H1 (cell line): ENCODE data around the gene FRMD4B. TPM values are rescaled to one million over a fixed set of nuclear protein-coding genes. Genes with fewer than 3 reads are reported as not detected.

Source experiments
- CTCF ChIA-PET: fragments of 300-600 bp; sonication (Branson Sonifier 250); formaldehyde crosslinking; loops from one replicate; lab custom pipeline; 2021; ENCODE audit not compliant: partially characterized antibody; lab: Charles Lee
- POLR2A ChIA-PET: fragments of 300-600 bp; sonication (Branson Sonifier 250); formaldehyde crosslinking; loops from one replicate; lab custom pipeline; 2021; ENCODE audit warnings: inconsistent platforms; ENCODE audit not compliant: partially characterized antibody; lab: Charles Lee
- DNase-seq, 2 experiments: peaks; one replicate each; pipeline versions ENCODE4 v3.0.0 to v3.0.0-alpha.2; 2010 to 2022; ENCODE audit warnings: low spot score in 2 of 2, low read depth in 1 of 2, mixed read lengths in 1 of 2
- FAIRE-seq: peaks from 2 replicates; lab custom pipeline; 2011; peaks lifted over from hg19 to GRCh38; lab: Jason Lieb, UNC
- H2AFZ ChIP-seq: 2 replicates; pipeline ENCODE4 v1.8.1; 2012; ENCODE audit warnings: low read length, inconsistent platforms
- H2AK5ac ChIP-seq: 2 replicates; pipeline ENCODE4 v1.6.1; 2013; ENCODE audit warnings: low read depth, low read length
- H2BK120ac ChIP-seq: replicated peaks from 2 replicates; pipeline ENCODE3; 2013; ENCODE audit warnings: low read depth, low read length, inconsistent platforms
- H2BK12ac ChIP-seq: 2 replicates; pipeline ENCODE4 v1.6.1; 2013; ENCODE audit warnings: low read depth, low read length
- H2BK15ac ChIP-seq: 2 replicates; pipeline ENCODE4 v1.6.1; 2013; ENCODE audit warnings: low read length
- H2BK20ac ChIP-seq: 2 replicates; pipeline ENCODE4 v1.6.1; 2013; ENCODE audit warnings: low read length
- H2BK5ac ChIP-seq: 2 replicates; pipeline ENCODE4 v1.6.1; 2013; ENCODE audit warnings: low read depth, low read length
- H3K14ac ChIP-seq: 2 replicates; pipeline ENCODE4 v1.6.1; 2013; ENCODE audit warnings: inconsistent platforms; ENCODE audit not compliant: insufficient read length
- H3K18ac ChIP-seq: 2 replicates; pipeline ENCODE4 v1.6.1; 2013; ENCODE audit warnings: low read length; ENCODE audit errors: extremely low read depth
- H3K23ac ChIP-seq: 2 replicates; pipeline ENCODE4 v1.6.1; 2013; ENCODE audit warnings: inconsistent platforms; ENCODE audit not compliant: insufficient read length
- H3K23me2 ChIP-seq: 2 replicates; pipeline ENCODE4 v1.6.1; 2013; ENCODE audit warnings: low read depth, low read length
- H3K27ac ChIP-seq: 2 replicates; pipeline ENCODE4 v1.6.1; 2011; ENCODE audit warnings: low read depth, low read length, inconsistent platforms
- H3K27me3 ChIP-seq, 4 experiments: replicated peaks in 1 of 4; 1 replicate in 1 of 4; 2 replicates in 3 of 4; pipeline versions ENCODE4 v1.6.1 to v1.8.1; 2011 to 2013; ENCODE audit warnings: low read length in 3 of 4, mild to moderate bottlenecking in 3 of 4, inconsistent platforms in 2 of 4, mixed read lengths in 2 of 4, moderate library complexity in 1 of 4; ENCODE audit not compliant: control insufficient read depth in 3 of 4, insufficient read depth in 3 of 4; ENCODE audit errors: extremely low read depth in 1 of 4
- H3K36me3 ChIP-seq, 4 experiments: 2 replicates each; pipeline versions ENCODE4 v1.6.1 to v1.8.1; 2011 to 2013; ENCODE audit warnings: mild to moderate bottlenecking in 4 of 4, low read length in 3 of 4, moderate library complexity in 2 of 4, control low read depth in 1 of 4, inconsistent platforms in 1 of 4; ENCODE audit not compliant: insufficient read depth in 4 of 4, control insufficient read depth in 2 of 4
- H3K4ac ChIP-seq: replicated peaks from 2 replicates; pipeline ENCODE3; 2013; ENCODE audit warnings: low read length, low read depth, mixed read lengths, inconsistent platforms; ENCODE audit not compliant: insufficient read length
- H3K4me1 ChIP-seq, 4 experiments: replicated peaks in 1 of 4; 1 replicate in 1 of 4; 2 replicates in 3 of 4; pipeline versions ENCODE4 v1.6.1 to v1.8.1; 2011 to 2013; ENCODE audit warnings: low read length in 3 of 4, inconsistent platforms in 2 of 4, mixed read lengths in 1 of 4; ENCODE audit not compliant: insufficient read depth in 4 of 4, control insufficient read depth in 3 of 4
- H3K4me2 ChIP-seq, 2 experiments: 2 replicates each; pipeline versions ENCODE4 v1.6.1 to v1.8.1; 2011 to 2013; ENCODE audit warnings: low read depth in 2 of 2, low read length in 2 of 2, control low read depth in 1 of 2, inconsistent platforms in 1 of 2, mild to moderate bottlenecking in 1 of 2; ENCODE audit not compliant: insufficient read depth in 1 of 2
- H3K4me3 ChIP-seq, 4 experiments: fragments of 200-600, 300-600 bp in 1 of 4; sonication (generic), shearing (Covaris generic), sonication (Bioruptor Twin) in 1 of 4; 2 replicates each; pipeline versions ENCODE4 v1.5.1 to v1.8.1; 2011 to 2016; ENCODE audit warnings: low read length in 4 of 4, low read depth in 3 of 4, control low read depth in 2 of 4, inconsistent platforms in 2 of 4, mild to moderate bottlenecking in 2 of 4, mixed read lengths in 1 of 4, moderate library complexity in 1 of 4; ENCODE audit not compliant: insufficient read depth in 2 of 4; ENCODE audit errors: extremely low read depth in 1 of 4
- H3K56ac ChIP-seq: replicated peaks from 2 replicates; pipeline ENCODE3; 2013; ENCODE audit warnings: low read depth, mild to moderate bottlenecking, mixed read lengths, low read length, inconsistent platforms; ENCODE audit not compliant: insufficient read length
- H3K79me1 ChIP-seq: 2 replicates; pipeline ENCODE4 v1.6.1; 2013; ENCODE audit warnings: low read depth, low read length, control low read depth
- H3K79me2 ChIP-seq, 2 experiments: 2 replicates each; pipeline versions ENCODE4 v1.6.1 to v1.8.1; 2012 to 2013; ENCODE audit warnings: low read length in 2 of 2, mild to moderate bottlenecking in 2 of 2, inconsistent platforms in 1 of 2; ENCODE audit not compliant: insufficient read depth in 2 of 2, control insufficient read depth in 1 of 2
- H3K9ac ChIP-seq, 4 experiments: replicated peaks in 1 of 4; 1 replicate in 1 of 4; 2 replicates in 3 of 4; pipeline versions ENCODE4 v1.6.1 to v1.8.1; 2011 to 2013; ENCODE audit warnings: low read depth in 3 of 4, low read length in 3 of 4, control low read depth in 2 of 4, mild to moderate bottlenecking in 2 of 4, moderate library complexity in 2 of 4, inconsistent platforms in 1 of 4; ENCODE audit errors: extremely low read depth in 1 of 4
- H3K9me3 ChIP-seq, 2 experiments: 2 replicates each; pipeline versions ENCODE4 v1.6.1 to v1.8.1; 2012 to 2013; ENCODE audit warnings: mild to moderate bottlenecking in 2 of 2, moderate library complexity in 2 of 2, control low read depth in 1 of 2, inconsistent platforms in 1 of 2, low read depth in 1 of 2, low read length in 1 of 2, mixed read lengths in 1 of 2; ENCODE audit not compliant: insufficient read depth in 2 of 2
- H4K20me1 ChIP-seq, 2 experiments: replicated peaks in 1 of 2; 2 replicates each; pipeline versions ENCODE3 to v1.8.1; 2011 to 2013; ENCODE audit warnings: inconsistent platforms in 2 of 2, low read length in 2 of 2, mild to moderate bottlenecking in 1 of 2; ENCODE audit not compliant: insufficient read depth in 2 of 2, control insufficient read depth in 1 of 2
- H4K5ac ChIP-seq: 2 replicates; pipeline ENCODE4 v1.6.1; 2013; ENCODE audit warnings: low read length, low read depth, mixed read lengths, inconsistent platforms; ENCODE audit not compliant: insufficient read length
- H4K8ac ChIP-seq: 2 replicates; pipeline ENCODE4 v1.8.0; 2013; ENCODE audit warnings: mild to moderate bottlenecking, moderate library complexity, low read length, inconsistent platforms; ENCODE audit not compliant: insufficient read depth; ENCODE audit errors: extremely low read depth
- H4K91ac ChIP-seq: replicated peaks from 2 replicates; pipeline ENCODE3; 2013; ENCODE audit warnings: low read length, mixed read lengths, inconsistent platforms; ENCODE audit not compliant: insufficient read length
- HDAC2 ChIP-seq, 2 experiments: fragments of 300-600 bp in 1 of 2; sonication (generic) in 1 of 2; IDR thresholded peaks; 2 replicates each; pipeline ENCODE4 v1.6.1; 2011 to 2012; ENCODE audit warnings: low read depth in 2 of 2, low read length in 2 of 2, mild to moderate bottlenecking in 2 of 2, moderate library complexity in 2 of 2, borderline replicate concordance in 1 of 2, inconsistent platforms in 1 of 2
- MAFK ChIP-seq: IDR thresholded peaks from 2 replicates; pipeline ENCODE4 v1.6.1; 2012; ENCODE audit warnings: low read depth, mild to moderate bottlenecking, improper control_type of control experiment, low read length
- TAF7 ChIP-seq: optimal IDR thresholded peaks from 2 replicates; pipeline ENCODE3; 2011; ENCODE audit warnings: low read depth, mild to moderate bottlenecking, inconsistent platforms, low read length, moderate library complexity, borderline replicate concordance
- WGBS, 2 experiments: shearing (Covaris generic) in 1 of 2; methylation state at CpG; one replicate each; pipeline versions ENCODE4 v1.1.6 to v1.1.7; 2013 to 2015; ENCODE audit warnings: low lambda C conversion rate in 2 of 2, mixed read lengths in 2 of 2, inconsistent platforms in 1 of 2, low coverage in 1 of 2, missing lambda C conversion rate in 1 of 2; ENCODE audit not compliant: insufficient replicate concordance in 2 of 2, insufficient coverage in 1 of 2, insufficient read length in 1 of 2; ENCODE audit errors: extremely low coverage in 1 of 2, missing lambda C conversion rate in 1 of 2; 5-methylcytosine and 5-hydroxymethylcytosine counted together
- polyA plus RNA-seq, 7 experiments: library from polyadenylated mRNA; depleted of rRNA in 3 of 7; stranded (reverse) in 5 of 7; unstranded in 2 of 7; fragments of >200 nt in 5 of 7; fragments of 200-250 nt in 2 of 7; gene quantifications; 1 replicate in 5 of 7; 2 replicates in 1 of 7; 4 replicates in 1 of 7; pipeline versions ENCODE4 v1.2.1 to v1.2.3, GENCODE V29; 2011 to 2013; ENCODE audit warnings: missing spikeins in 2 of 7, mixed read lengths in 2 of 7
- total RNA-seq: library from RNA; stranded (reverse); fragmentation: NEBNext Ultra II Directional; extraction: Animal tissue kit (Norgen Biotek cat#: 25700); gene quantifications from 2 replicates; pipeline ENCODE4 v1.2.1, GENCODE V29; 2021

FRMD4B gene
- total and polyA plus RNA-seq, 2 of the 8 experiments (the other 6 are each of a cell fraction or from before 2014, with no cell fraction given): 2.7 to 7.2 TPM

- Histone ChIP-seq H3K4me2 (no peak overlapping the region), H3K23ac (no peak overlapping the region), H4K20me1 (no peaks in the 10 kb centered on the region), H3K36me3 (no peaks in the 10 kb centered on the region), H3K9me3 (no peaks in the 10 kb centered on the region), H3K18ac (no peak overlapping the region), H3K9ac (no peak overlapping the region), H3K23me2 (no peaks in the 10 kb centered on the region), H3K4ac (no peak overlapping the region), H2AK5ac (no peak overlapping the region), H3K4me1 (no peaks in the 10 kb centered on the region), H4K8ac (no peak overlapping the region), H4K5ac (no peak overlapping the region), H2BK15ac (no peak overlapping the region), H2BK5ac (no peak overlapping the region), H4K91ac (no peak overlapping the region), H2BK20ac (no peak overlapping the region), H3K14ac (no peak overlapping the region), H2BK120ac (no peak overlapping the region), H3K79me1 (no peaks in the 10 kb centered on the region), H3K79me2 (no peaks in the 10 kb centered on the region), H2AFZ (no peak overlapping the region), H3K56ac (no peak overlapping the region), H3K27me3 (no peaks in the 10 kb centered on the region), H3K4me3 (no peak overlapping the region), H3K27ac (no peak overlapping the region), H2BK12ac (no peak overlapping the region)
- ChIA-PET CTCF (interaction anchor here (0.6 to 1.9 kb wide), 6 partner anchors 10 to 103 kb away, joined by 3 to 9 read pairs (median 3); no protein-coding TSS in a partner anchor), POLR2A (no interaction called here)
- TF ChIP-seq MAFK (no peak), TAF7 (no peak), HDAC2 (IDR thresholded peaks at IDR 0.05; ENCODE audit: borderline replicate concordance in 1 of 2, low read depth in 2 of 2, low read length in 2 of 2) (no peak)
- no peak for FAIRE-seq
- WGBS, 2 experiments: 92% methylated on average over 5 of the region's 5 CpGs; no CpG with 5 or more reads in 1 of the 2 experiments
- no peak for DNase-seq
These were observed 175.7 kb downstream of the FRMD4B start for GRCh38 chr3:69210068-69210730.
